T1000 (cell line): ENCODE data around the gene AZI2.

Experiments
- DNase-seq: peaks from one replicate; lab custom pipeline; 2025; ENCODE audit warnings: mixed read lengths; lab: John Stamatoyannopoulos, UW

The AZI2 gene

GRCh38 chr3:28300345-28300962 is 48.2 kb downstream of the AZI2 start:
- no peak for DNase-seq

- DNase-seq = no peak
These were observed 48.9 kb downstream of the AZI2 start for GRCh38 chr3:28299705-28300104.

GRCh38 chr3:28295898-28296490 is 52.6 kb downstream of the AZI2 start:
- no peak for DNase-seq

- no peak for DNase-seq
These were observed 53.8 kb downstream of the AZI2 start for GRCh38 chr3:28294667-28295413.

GRCh38 chr3:28292622-28293021 is 56.0 kb downstream of the AZI2 start:
- DNase-seq = no peak

- DNase-seq = no peak
These were observed 57.0 kb downstream of the AZI2 start for GRCh38 chr3:28291577-28291976.

- no peak for DNase-seq
These were observed 57.7 kb downstream of the AZI2 start for GRCh38 chr3:28290863-28291300.

- DNase-seq = no peak
These were observed 61.6 kb downstream of the AZI2 start for GRCh38 chr3:28287046-28287445.

GRCh38 chr3:28286595-28286994 is 62.0 kb downstream of the AZI2 start:
- DNase-seq = no peak

GRCh38 chr3:28280781-28281180 is 67.8 kb downstream of the AZI2 start:
- no peak for DNase-seq

GRCh38 chr3:28279770-28280169 is 68.9 kb downstream of the AZI2 start:
- DNase-seq = no peak

- DNase-seq = no peak
These were observed 69.7 kb downstream of the AZI2 start for GRCh38 chr3:28278918-28279317.

GRCh38 chr3:28273837-28274236 is 74.8 kb downstream of the AZI2 start:
- no peak for DNase-seq
